ENCODE results near the gene C9orf153. TPM values are rescaled to one million over a fixed set of nuclear protein-coding genes. Genes with fewer than 3 reads are reported as not detected.

Gene C9orf153
- total RNA-seq, 4 donors from 2014 or later, result 0.66 to 2.9 (median 1.2) TPM

GRCh38 chr9:86219606-86220005, 39.9 kb downstream of the C9orf153 start:
- H3K27me3 ChIP-seq, result no peaks in the 10 kb centered on the region
- H3K36me3 ChIP-seq, result no peaks in the 10 kb centered on the region
- no peak overlapping the region for H3K4me3 ChIP-seq
- 75 to 89% methylated on average over 3 of the region's 3 CpGs for WGBS, 2 donors
- no peak for TF ChIP-seq EP300 (IDR thresholded peaks at IDR 0.05)
- no peak for TF ChIP-seq CTCF (IDR thresholded peaks at IDR 0.05)
- no peak for TF ChIP-seq POLR2A (IDR thresholded peaks at IDR 0.05)
- no peak overlapping the region for H3K27ac ChIP-seq
- no peak for DNase-seq (ENCODE audit: low spot score in 2 of 2)
- H3K9me3 ChIP-seq, result no peaks in the 10 kb centered on the region
- no peaks in the 10 kb centered on the region for H3K4me1 ChIP-seq

GRCh38 chr9:86217076-86217755, 42.2 kb downstream of the C9orf153 start:
- Histone ChIP-seq H3K9me3 (no peaks in the 10 kb centered on the region), H3K4me1 (no peaks in the 10 kb centered on the region), H3K36me3 (no peaks in the 10 kb centered on the region), H3K27ac (no peak overlapping the region), H3K27me3 (no peaks in the 10 kb centered on the region), H3K4me3 (no peak overlapping the region)
- WGBS, 2 donors, result 81 to 87% methylated on average over 7 of the region's 7 CpGs
- no peak for TF ChIP-seq POLR2A (IDR thresholded peaks at IDR 0.05)
- DNase-seq (ENCODE audit: low spot score in 2 of 2), result no peak

- no peaks in the 10 kb centered on the region for H3K27me3 ChIP-seq
- no peaks in the 10 kb centered on the region for H3K36me3 ChIP-seq
- H3K9me3 ChIP-seq, result no peaks in the 10 kb centered on the region
- H3K4me3 ChIP-seq, result no peak overlapping the region
- peaks cover 0 to 2% (median 0%) of the 10 kb centered on the region in 4 donors for H3K4me1 ChIP-seq
- no peak for DNase-seq (ENCODE audit: low spot score in 2 of 2)
- 74 to 80% methylated on average over 5 of the region's 5 CpGs for WGBS, 2 donors
- TF ChIP-seq POLR2A (IDR thresholded peaks at IDR 0.05) (no peak), CTCF (IDR thresholded peaks at IDR 0.05) (no peak), EP300 (IDR thresholded peaks at IDR 0.05) (no peak)
- no peak overlapping the region for H3K27ac ChIP-seq
These were observed 52.3 kb downstream of the C9orf153 start for GRCh38 chr9:86207193-86207592.

- TF ChIP-seq EP300 (IDR thresholded peaks at IDR 0.05), result no peak
- TF ChIP-seq CTCF (IDR thresholded peaks at IDR 0.05), result peak; percentile 56 to 74 (median 65)
- Histone ChIP-seq H3K27ac (no peak overlapping the region), H3K4me1 (peaks cover 0 to 6% (median 0%) of the 10 kb centered on the region in 4 donors), H3K36me3 (no peaks in the 10 kb centered on the region), H3K4me3 (no peak overlapping the region), H3K27me3 (no peaks in the 10 kb centered on the region), H3K9me3 (no peaks in the 10 kb centered on the region)
- DNase-seq (ENCODE audit: low spot score in 2 of 2), result no peak
- WGBS, 2 donors, result 23 to 27% methylated on average over 5 of the region's 5 CpGs
These were observed 57.0 kb downstream of the C9orf153 start for GRCh38 chr9:86202338-86202882.

DNA sequence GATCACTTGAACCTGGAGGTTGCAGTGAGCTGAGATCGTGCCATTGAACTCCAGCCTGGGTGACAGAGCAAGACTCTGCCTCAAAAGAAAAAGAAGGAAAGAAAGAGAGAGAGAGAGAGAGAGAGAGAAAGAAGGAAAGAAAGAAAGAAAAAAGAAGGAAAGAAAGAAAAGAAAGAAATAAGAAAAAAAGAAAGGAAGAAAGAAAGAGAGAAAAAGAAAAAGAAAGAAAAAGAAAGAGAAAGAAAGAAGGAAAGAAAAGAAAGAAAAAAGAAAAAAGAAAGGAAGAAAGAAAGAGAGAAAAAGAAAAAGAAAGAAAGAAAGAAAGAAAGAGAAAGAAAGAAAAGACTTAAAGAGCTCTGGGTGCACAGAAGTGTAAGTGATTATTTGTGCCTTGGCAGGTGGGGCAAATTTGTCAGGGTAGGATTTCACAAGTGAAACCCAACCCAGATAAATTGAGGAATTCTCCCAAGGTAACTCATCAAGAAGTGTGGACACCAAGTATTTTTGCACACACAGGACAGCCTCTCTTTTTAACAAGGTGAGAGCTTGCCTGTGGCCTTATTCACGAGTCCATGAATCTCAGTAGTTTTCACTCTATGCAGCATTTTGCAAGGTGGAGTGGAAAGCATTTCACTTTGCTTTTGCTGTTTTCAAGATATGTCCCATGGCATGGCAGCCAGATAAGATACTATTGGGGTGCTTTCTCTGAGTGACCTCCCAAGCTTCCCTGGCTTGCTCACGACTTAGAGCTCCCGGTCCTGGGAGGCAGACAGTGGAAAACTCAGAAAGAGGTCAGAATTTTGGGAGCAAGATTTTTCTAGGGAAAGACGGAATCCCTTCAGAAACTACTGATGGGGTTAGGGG, 57.8 kb downstream of the C9orf153 start:
- H3K27ac ChIP-seq, result no peak overlapping the region
- no peak for DNase-seq (ENCODE audit: low spot score in 2 of 2)
- H3K36me3 ChIP-seq, result no peaks in the 10 kb centered on the region
- TF ChIP-seq EP300 (IDR thresholded peaks at IDR 0.05) (no peak), CTCF (IDR thresholded peaks at IDR 0.05) (no peak), POLR2A (IDR thresholded peaks at IDR 0.05) (no peak)
- H3K4me1 ChIP-seq, result peaks cover 0 to 6% (median 0%) of the 10 kb centered on the region in 4 donors
- no peak overlapping the region for H3K4me3 ChIP-seq
- no peaks in the 10 kb centered on the region for H3K9me3 ChIP-seq
- 78 to 89% methylated on average over 5 of the region's 5 CpGs for WGBS, 2 donors
- H3K27me3 ChIP-seq, result no peaks in the 10 kb centered on the region

All from tibial nerve (tissue), 4 donors.